Endodermal cell (in vitro differentiated cells): Measurements from ENCODE around the gene GFM1. TPM values are rescaled to one million over a fixed set of nuclear protein-coding genes. Genes with fewer than 3 reads are reported as not detected.

Experiments used
- DNase-seq: peaks from one replicate; pipeline ENCODE4 v3.0.0-alpha.2; 2017
- H3K27ac ChIP-seq: 2 replicates; pipeline ENCODE4 v1.5.1; 2013; ENCODE audit warnings: mild to moderate bottlenecking, low read depth, low read length, moderate library complexity
- H3K27me3 ChIP-seq: 2 replicates; pipeline ENCODE4 v1.6.1; 2013; ENCODE audit warnings: mild to moderate bottlenecking, low read length, moderate library complexity; ENCODE audit not compliant: insufficient read depth, control insufficient read depth, poor library complexity, severe bottlenecking
- H3K36me3 ChIP-seq: 2 replicates; pipeline ENCODE4 v1.7.0; 2013; ENCODE audit warnings: mild to moderate bottlenecking, low read length, moderate library complexity; ENCODE audit not compliant: control insufficient read depth, insufficient read depth
- H3K4me1 ChIP-seq: one replicate; pipeline ENCODE4 v1.7.0; 2013; ENCODE audit warnings: low read length; ENCODE audit not compliant: control insufficient read depth, insufficient read depth
- H3K4me3 ChIP-seq: 2 replicates; pipeline ENCODE4 v1.5.1; 2013; ENCODE audit warnings: mild to moderate bottlenecking, low read length, moderate library complexity
- H3K9ac ChIP-seq: 2 replicates; pipeline ENCODE4 v1.6.1; 2013; ENCODE audit warnings: mild to moderate bottlenecking, low read length, moderate library complexity; ENCODE audit not compliant: poor library complexity, severe bottlenecking; ENCODE audit errors: extremely low read depth
- H3K9me3 ChIP-seq: 2 replicates; pipeline ENCODE4 v1.6.1; 2013; ENCODE audit warnings: mild to moderate bottlenecking, low read length, moderate library complexity; ENCODE audit not compliant: control insufficient read depth
- H3K27ac Mint-ChIP-seq: 2 replicates; pipeline ENCODE4 v1.8.0; 2020; ENCODE audit warnings: mixed read lengths
- H3K27me3 Mint-ChIP-seq: 2 replicates; pipeline ENCODE4 v1.8.0; 2021; ENCODE audit warnings: mild to moderate bottlenecking, mixed read lengths; ENCODE audit not compliant: insufficient read depth
- H3K36me3 Mint-ChIP-seq: 2 replicates; pipeline ENCODE4 v1.8.0; 2020; ENCODE audit warnings: low read depth, mixed read lengths
- H3K4me1 Mint-ChIP-seq: 2 replicates; pipeline ENCODE4 v1.8.0; 2020; ENCODE audit warnings: mixed read lengths
- H3K4me3 Mint-ChIP-seq: 2 replicates; pipeline ENCODE4 v1.8.0; 2020; ENCODE audit warnings: mild to moderate bottlenecking, moderate library complexity, mixed read lengths
- H3K9me3 Mint-ChIP-seq: 2 replicates; pipeline ENCODE4 v1.8.0; 2020; ENCODE audit warnings: mild to moderate bottlenecking, mixed read lengths
- CTCF ChIP-seq: fragments of 200-600 bp; sonication (generic); conservative IDR thresholded peaks from 2 replicates; pipeline ENCODE4 v1.5.0; 2021; ENCODE audit warnings: antibody characterized with exemption, mild to moderate bottlenecking
- WGBS, 2 experiments: methylation state at CpG; one replicate each; pipeline versions ENCODE4 v1.1.5 to v1.1.7; 2013; ENCODE audit warnings: missing lambda C conversion rate in 2 of 2, mixed read lengths in 1 of 2; ENCODE audit not compliant: insufficient coverage in 1 of 2, insufficient read length in 1 of 2; 5-methylcytosine and 5-hydroxymethylcytosine counted together
- total RNA-seq, 2 donors: library from RNA; stranded (reverse); fragmentation: NEBNext Ultra II Directional in 1 of 2; extraction: Animal tissue kit (Norgen Biotek cat#: 25700) in 1 of 2; gene quantifications; 2 replicates in 1 of 2; 3 replicates in 1 of 2; pipeline ENCODE4 v1.2.1, GENCODE V29; 2021

GFM1 gene
- total RNA-seq, 2 donors from 2014 or later = 29.4 to 37.4 TPM

- Histone ChIP-seq H3K36me3 (peaks cover 85% of the 10 kb centered on the region), H3K9ac (no peak overlapping the region), H3K27ac (no peak overlapping the region), H3K4me3 (no peak overlapping the region), H3K27me3 (no peaks in the 10 kb centered on the region), H3K4me1 (no peaks in the 10 kb centered on the region), H3K9me3 (no peaks in the 10 kb centered on the region)
- H3K36me3 Mint-ChIP-seq = peaks cover 29% of the 10 kb centered on the region
- H3K4me3 Mint-ChIP-seq = no peak overlapping the region
- H3K27ac Mint-ChIP-seq = no peak overlapping the region
- no peaks in the 10 kb centered on the region for H3K9me3 Mint-ChIP-seq
- DNase-seq = no peak
- no peak for TF ChIP-seq CTCF
- 98 to 100% methylated on average over 1 to 7 of the region's 7 CpGs for WGBS, 2 experiments
- H3K4me1 Mint-ChIP-seq = no peaks in the 10 kb centered on the region
- no peaks in the 10 kb centered on the region for H3K27me3 Mint-ChIP-seq
These were observed 14.6 kb downstream of the GFM1 start for GRCh38 chr3:158658889-158659288.

GRCh38 chr3:158659454-158660237 lies 15.3 kb downstream of the GFM1 start:
- no peaks in the 10 kb centered on the region for H3K4me1 Mint-ChIP-seq
- peaks cover 84% of the 10 kb centered on the region for H3K36me3 ChIP-seq
- TF ChIP-seq CTCF = peak; percentile 82

GRCh38 chr3:158660711-158661110 lies 16.4 kb downstream of the GFM1 start:
- Mint-ChIP-seq H3K4me1 (no peaks in the 10 kb centered on the region), H3K36me3 (peaks cover 34% of the 10 kb centered on the region), H3K4me3 (no peak overlapping the region), H3K27ac (no peak overlapping the region), H3K9me3 (no peaks in the 10 kb centered on the region), H3K27me3 (no peaks in the 10 kb centered on the region)
- Histone ChIP-seq H3K9me3 (no peaks in the 10 kb centered on the region), H3K27me3 (no peaks in the 10 kb centered on the region), H3K4me3 (no peak overlapping the region), H3K9ac (no peak overlapping the region), H3K27ac (no peak overlapping the region), H3K4me1 (no peaks in the 10 kb centered on the region), H3K36me3 (peaks cover 87% of the 10 kb centered on the region)
- WGBS, 2 experiments = 91 to 100% methylated on average over 2 to 4 of the region's 4 CpGs
- no peak for DNase-seq
- no peak for TF ChIP-seq CTCF

More at GRCh38 chr3:158659454-158660237, 15.3 kb downstream of the GFM1 start:
- no peak overlapping the region for H3K9ac ChIP-seq
- H3K27me3 ChIP-seq = no peaks in the 10 kb centered on the region
- DNase-seq = peak; percentile 75
- no peaks in the 10 kb centered on the region for H3K27me3 Mint-ChIP-seq
- no peak overlapping the region for H3K4me3 ChIP-seq
- H3K27ac ChIP-seq = no peak overlapping the region
- H3K9me3 Mint-ChIP-seq = no peaks in the 10 kb centered on the region
- no peak overlapping the region for H3K4me3 Mint-ChIP-seq
- peaks cover 34% of the 10 kb centered on the region for H3K36me3 Mint-ChIP-seq
- WGBS, 2 experiments = 71 to 100% methylated on average over 2 to 7 of the region's 7 CpGs
- no peak overlapping the region for H3K27ac Mint-ChIP-seq
- H3K4me1 ChIP-seq = no peaks in the 10 kb centered on the region
- no peaks in the 10 kb centered on the region for H3K9me3 ChIP-seq
